ENCODE measurements around the gene SLC34A1.

DNA sequence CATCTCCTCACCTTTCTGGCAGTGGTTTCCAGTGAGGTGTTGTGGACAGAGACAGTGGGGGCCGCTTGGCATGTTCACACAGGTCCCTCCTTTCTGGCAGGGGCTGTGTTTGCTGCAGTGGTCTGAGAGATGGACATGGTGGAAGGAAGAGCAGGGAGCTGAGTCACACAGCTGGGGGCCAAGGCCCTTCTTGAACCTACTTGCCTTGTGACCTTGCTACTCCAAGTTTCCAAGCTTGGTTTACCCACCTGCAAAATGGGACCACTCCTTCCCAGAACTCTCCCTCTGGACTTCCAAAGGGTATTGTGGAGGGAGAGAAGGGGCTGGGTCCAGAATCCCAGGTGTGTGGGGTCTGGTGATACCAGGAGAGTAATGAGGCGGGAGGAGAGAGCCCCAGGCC, 21.1 kb downstream of the SLC34A1 start:
- TF ChIP-seq CTCF (IDR thresholded peaks at IDR 0.05) (no peak), EP300 (IDR thresholded peaks at IDR 0.05) (no peak), POLR2A (IDR thresholded peaks at IDR 0.05; ENCODE audit: low read depth) (no peak)

Measured in esophagus muscularis mucosa (tissue), 4 donors.